NCI-H748 (cell line): ENCODE data around the gene MYT1.
A peak's percentile ranks its signal among the peaks of the same experiment; 100 is the strongest.

ENCODE experiments used
- DNase-seq: peaks from one replicate; lab custom pipeline; 2025; ENCODE audit not compliant: unreplicated experiment; lab: John Stamatoyannopoulos, UW

Gene MYT1

GRCh38 chr20:64242797-64243475, 78.7 kb downstream of the MYT1 start:
- DNase-seq = no peak

GRCh38 chr20:64244281-64244805, 80.1 kb downstream of the MYT1 start:
- no peak for DNase-seq

- peak; percentile 3 for DNase-seq
Measured at GRCh38 chr20:64244870-64245603, 80.8 kb downstream of the MYT1 start.

GRCh38 chr20:64245746-64246595, 81.7 kb downstream of the MYT1 start:
- no peak for DNase-seq

- DNase-seq = no peak
Measured at GRCh38 chr20:64246616-64247306, 82.5 kb downstream of the MYT1 start.

DNA sequence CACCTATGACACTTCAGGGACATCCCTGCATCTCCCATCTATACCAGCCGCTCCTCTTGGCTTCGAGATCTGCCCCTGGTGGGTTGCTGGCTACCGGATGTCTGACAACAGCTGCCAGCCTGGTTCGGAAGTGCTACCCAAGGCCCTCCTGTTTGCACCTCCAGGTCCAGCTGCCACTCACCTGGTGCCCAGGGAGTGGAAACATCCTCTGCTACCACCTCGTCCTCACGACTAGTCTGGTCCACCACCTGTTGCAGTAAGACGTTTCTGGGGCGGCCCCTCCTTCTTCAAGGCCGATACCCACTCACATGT, 83.0 kb downstream of the MYT1 start:
- no peak for DNase-seq

DNA sequence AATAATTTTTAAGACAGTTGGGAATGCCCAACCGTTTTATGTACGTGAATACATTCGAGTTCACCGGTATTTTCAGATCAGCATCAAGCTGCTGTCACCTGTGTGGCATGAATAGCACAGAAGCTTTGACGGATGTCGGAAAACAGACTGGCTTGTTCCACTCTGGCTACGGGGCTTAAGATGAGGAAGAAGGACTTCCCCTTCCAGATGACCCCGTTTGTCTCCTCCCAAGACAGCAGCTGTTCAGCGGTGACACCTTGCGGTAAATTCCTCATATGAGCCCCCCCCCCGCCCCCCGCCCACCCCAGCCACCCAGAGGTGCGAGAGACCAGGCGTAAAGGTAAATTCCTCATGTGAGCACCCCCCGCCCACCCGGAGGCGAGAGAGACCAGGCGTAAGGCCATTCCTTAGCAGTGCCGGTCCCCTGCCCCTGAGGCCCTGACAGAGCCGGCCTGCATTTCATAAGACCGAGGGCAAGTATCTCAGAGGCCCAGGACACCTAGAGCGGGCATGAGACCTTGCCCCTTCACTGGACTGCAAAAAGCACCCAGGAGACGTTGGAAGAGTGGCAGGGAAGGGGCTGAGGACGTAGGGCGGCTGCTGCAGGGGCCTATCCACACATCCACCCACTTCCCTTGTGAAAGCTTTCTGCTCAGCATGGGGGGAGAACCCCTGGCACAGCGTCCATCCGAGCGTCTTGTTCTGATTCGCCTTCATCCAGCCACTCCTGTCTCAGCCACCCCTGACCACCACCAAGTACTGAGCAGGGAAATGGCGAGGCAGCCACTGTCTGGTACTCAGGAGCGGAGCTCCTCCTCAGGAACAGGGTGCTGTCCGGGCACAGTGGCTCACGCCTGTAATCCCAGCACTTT, 84.0 kb downstream of the MYT1 start:
- DNase-seq = no peak

DNA sequence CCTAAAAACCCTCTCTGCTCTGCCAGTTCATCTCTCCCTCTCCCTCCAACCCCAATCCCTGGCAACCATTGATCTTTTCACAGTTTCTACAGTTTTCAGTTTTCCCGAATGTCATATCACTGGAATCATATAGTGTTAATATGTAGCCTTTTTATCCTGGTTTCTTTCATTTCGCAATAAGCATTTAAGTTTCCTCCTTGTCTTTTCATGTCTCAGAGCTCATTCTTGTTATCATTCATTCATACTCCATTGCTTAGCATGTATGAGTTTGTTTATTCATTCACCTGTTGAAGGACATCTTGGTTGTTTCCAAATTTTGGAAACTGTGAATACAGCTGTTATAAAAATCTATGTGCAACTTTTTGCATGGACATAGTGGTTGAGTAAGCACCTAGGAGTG, 85.8 kb downstream of the MYT1 start:
- DNase-seq = no peak

GRCh38 chr20:64253000-64253383, 88.7 kb downstream of the MYT1 start:
- no peak for DNase-seq

- DNase-seq = no peak
Measured at GRCh38 chr20:64253443-64253842, 89.2 kb downstream of the MYT1 start.

DNA sequence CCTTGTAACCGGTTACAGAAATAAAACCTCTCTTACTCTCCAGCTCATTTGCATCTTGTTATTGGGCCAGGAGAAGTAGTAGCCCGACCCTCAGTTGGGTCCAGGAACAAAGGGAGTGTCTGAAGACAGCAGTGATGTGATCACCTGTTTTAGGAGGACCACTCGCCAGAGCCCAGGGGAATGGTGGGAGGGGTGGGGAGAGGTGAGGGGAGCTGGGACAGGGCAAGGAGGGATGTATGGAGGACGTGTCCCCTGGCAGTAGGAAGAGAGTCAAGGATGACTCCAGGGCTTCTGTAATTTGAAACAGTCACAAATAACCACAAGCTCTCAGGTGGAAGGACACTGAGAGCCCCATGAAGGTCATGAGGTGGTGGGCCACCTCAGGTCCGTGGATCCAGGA, 89.9 kb downstream of the MYT1 start:
- DNase-seq = no peak

DNA sequence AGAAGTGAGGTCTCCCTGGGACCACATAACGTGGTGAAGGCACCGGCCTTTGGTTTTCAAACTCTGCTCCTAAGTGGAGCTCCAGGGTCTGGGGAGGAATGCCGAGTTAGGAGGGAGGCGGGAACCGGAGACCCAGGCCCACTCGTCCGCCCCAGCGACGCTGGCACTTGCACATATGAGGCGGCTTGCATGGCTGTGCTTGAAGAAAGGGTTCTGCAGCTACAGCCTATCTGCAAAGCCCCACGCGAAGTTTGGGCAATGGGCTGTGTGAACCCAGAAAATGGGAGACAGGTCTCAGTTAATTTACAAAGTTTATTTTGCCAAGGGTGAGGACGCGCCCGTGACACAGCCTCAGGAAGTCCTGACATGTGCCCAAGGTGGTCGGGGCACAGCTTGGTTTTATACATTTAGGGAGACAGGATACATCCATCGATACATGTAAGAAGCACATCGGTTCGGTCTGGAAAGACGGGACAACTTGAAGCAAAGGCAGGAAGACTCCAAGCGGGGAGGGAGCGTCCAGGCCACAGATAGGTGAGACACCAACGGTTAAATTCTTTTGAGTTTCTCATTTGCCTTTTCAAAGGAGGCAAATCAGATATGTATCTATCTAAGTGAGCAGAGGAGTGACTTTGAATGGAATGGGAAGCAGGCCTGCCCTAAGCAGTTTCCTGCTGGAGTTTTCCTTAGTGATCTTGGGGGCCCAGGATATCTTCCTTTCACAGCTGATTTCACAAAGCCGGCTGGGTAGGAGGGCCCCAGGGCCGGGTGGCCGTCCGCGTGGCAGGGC, 90.5 kb downstream of the MYT1 start:
- DNase-seq = no peak

- DNase-seq = peak; percentile 84
Measured at GRCh38 chr20:64255361-64256281, 91.4 kb downstream of the MYT1 start, which contains the start of gene PCMTD2. Gene PCMTD2, plus strand, starts transcription at chr20:64255748. Its CDS starts 4,218 bp downstream, at chr20:64259966.

- peak; percentile 31 for DNase-seq
Measured at GRCh38 chr20:64256282-64256935, 92.2 kb downstream of the MYT1 start.

GRCh38 chr20:64257107-64257757, 93.0 kb downstream of the MYT1 start:
- DNase-seq = no peak

GRCh38 chr20:64258071-64258823, 94.0 kb downstream of the MYT1 start:
- DNase-seq = no peak
